AG09309 (cell line): Measurements from ENCODE around the gene CHP1.

Source experiments
- DNase-seq: peaks from one replicate; pipeline ENCODE4 v3.0.0-alpha.2; 2010; ENCODE audit warnings: low read depth
- H3K4me3 ChIP-seq: 2 replicates; pipeline ENCODE4 v1.5.1; 2011; ENCODE audit warnings: mild to moderate bottlenecking, low read depth, low read length, moderate library complexity; ENCODE audit not compliant: control insufficient read depth
- CTCF ChIP-seq: IDR thresholded peaks from 2 replicates; pipeline ENCODE4 v1.5.1; 2011; ENCODE audit warnings: mild to moderate bottlenecking, low read depth, low read length, inconsistent platforms; ENCODE audit not compliant: insufficient read depth, control insufficient read depth; ENCODE audit errors: missing control alignments

Gene CHP1

DNA sequence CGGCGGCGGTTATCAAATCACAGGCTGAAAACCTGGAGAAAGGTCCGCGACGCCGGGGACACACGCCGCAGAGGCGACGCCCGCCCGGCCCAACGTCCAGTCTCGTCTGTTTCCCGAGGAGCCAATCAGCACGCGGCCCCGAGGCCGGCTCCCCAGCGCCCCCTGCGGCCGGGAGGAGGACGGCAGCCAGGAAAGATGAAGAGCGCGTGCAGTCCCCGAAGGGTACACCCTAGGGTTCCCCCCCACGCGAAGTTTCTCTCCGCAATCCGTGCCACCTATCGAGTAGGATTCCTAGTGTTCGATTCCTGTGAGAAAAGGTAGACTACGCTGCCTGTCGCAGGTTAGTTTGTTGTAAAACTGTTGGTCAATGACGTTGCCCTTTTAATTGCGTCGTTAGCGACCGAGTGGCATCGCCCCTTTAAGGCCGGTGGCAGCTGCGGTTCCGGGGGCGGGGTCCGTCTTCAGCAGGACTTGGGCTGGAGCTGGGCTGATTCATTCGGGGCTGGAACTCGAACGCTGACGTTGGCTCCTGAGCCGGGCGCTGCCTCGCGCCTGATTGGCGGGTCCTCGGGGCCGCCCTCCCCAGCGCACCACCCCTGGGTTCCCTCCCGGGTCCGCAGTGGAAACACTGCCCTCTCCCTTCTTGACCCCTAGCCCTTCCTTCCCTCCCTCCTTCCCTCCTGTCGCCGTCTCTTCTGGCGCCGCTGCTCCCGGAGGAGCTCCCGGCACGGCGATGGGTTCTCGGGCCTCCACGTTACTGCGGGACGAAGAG is at the start of gene CHP1, which contains the start of gene EXD1:
CHP1 (plus strand) TSS at position 619 of the 772 bp plus-strand sequence; CDS start at position 734, 115 bp downstream.
EXD1 (minus strand) TSS at position 108 of the 772 bp plus-strand sequence. CDS start 4,182 bp downstream, outside the sequence.
- peak; percentile 84 for DNase-seq
- TF ChIP-seq CTCF: peak; percentile 95
- peak within 1 kb of the TSS; percentile 100 for H3K4me3 ChIP-seq

DNA sequence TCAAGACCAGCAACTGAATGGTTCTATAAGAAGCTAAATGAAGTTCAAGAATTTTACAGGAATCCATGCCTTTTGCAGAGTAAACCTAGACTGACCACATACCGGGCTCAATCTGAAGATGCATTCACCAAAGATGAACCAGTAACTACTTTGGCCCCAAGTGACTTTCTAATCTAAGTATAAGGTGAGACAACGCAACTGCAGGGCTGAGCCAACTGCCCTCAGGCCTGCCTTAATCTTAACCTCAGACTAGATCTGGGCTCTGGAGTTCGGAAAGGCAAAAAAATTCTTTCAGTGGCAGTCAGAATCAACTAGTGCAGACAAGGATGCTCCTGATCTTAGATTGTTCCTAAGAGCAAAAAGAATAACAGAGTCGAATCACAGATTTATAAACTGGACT is 48.8 kb upstream of the CHP1 start:
- no peak for DNase-seq
- TF ChIP-seq CTCF: no peak
- H3K4me3 ChIP-seq: no peak overlapping the region

DNA sequence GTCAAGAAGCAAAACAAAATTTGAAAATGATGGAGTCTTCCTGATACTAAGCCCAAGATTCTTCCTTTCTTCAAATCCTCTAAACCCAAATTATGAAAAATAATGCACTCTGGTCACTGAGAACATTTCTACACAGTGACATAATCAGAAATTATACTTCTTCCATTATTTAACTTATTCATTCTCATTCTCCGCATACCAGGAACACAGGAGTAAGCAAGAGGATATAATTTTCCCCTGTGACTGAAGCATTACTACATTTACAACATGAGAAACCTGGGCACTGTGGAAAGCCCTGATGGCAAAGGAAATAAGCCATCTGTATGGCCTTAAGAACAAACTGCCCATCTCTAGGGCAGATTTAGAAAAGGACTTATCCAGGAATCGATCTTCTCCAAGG is 47.5 kb upstream of the CHP1 start:
- TF ChIP-seq CTCF: no peak
- DNase-seq: no peak
- H3K4me3 ChIP-seq: no peak overlapping the region

- no peak for TF ChIP-seq CTCF
- no peak overlapping the region for H3K4me3 ChIP-seq
- DNase-seq: no peak
Measured at GRCh38 chr15:41194444-41194843, 36.6 kb upstream of the CHP1 start.

DNA sequence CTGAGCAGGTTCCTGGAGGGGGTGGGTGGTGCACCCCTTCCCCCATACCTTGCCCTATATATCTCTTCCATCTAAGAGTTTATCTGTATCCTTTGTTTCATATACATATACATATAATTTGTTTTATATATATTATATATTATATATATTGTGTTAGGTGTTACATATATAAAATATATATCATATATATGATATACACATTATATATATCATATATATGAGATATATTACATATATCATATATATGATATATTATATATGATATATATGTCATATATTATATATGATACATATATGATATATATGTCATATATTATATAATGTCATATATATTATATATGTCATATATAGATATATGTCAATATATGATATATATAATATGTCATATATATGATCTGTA is 31.6 kb upstream of the CHP1 start:
- H3K4me3 ChIP-seq: no peak overlapping the region
- no peak for TF ChIP-seq CTCF
- DNase-seq: no peak

- DNase-seq: no peak
- TF ChIP-seq CTCF: no peak
- H3K4me3 ChIP-seq: no peak overlapping the region
Measured at GRCh38 chr15:41203395-41203794, 27.7 kb upstream of the CHP1 start.
